ENCODE data around the gene ACSL1. TPM values are rescaled to one million over a fixed set of nuclear protein-coding genes. Genes with fewer than 3 reads are reported as not detected.

The ACSL1 gene
- total and polyA plus RNA-seq, 2 donors from 2014 or later = 98.1 to 322 TPM

GRCh38 chr4:184850431-184851199, 24.8 kb upstream of the ACSL1 start:
- intact Hi-C loops (cut with DNase I) = no loop called here
- H3K4me1 ChIP-seq (ENCODE audit: control insufficient read depth in 2 of 3, insufficient read depth in 2 of 3, low read depth in 1 of 3, low read length in 3 of 3) = no peaks in the 10 kb centered on the region
- TF ChIP-seq CTCF (IDR thresholded peaks at IDR 0.05; ENCODE audit: borderline replicate concordance, extremely low read depth, insufficient read depth) = no peak
- no peak for FAIRE-seq
- no peak overlapping the region for H3K27ac ChIP-seq (ENCODE audit: low read depth in 2 of 2, low read length in 2 of 2)
- H3K27me3 ChIP-seq (ENCODE audit: control insufficient read depth, insufficient read depth, low read length) = no peaks in the 10 kb centered on the region
- H3K9ac ChIP-seq (ENCODE audit: low read length in 3 of 3) = no peak overlapping the region
- H3K9me3 ChIP-seq (ENCODE audit: control insufficient read depth in 2 of 3, insufficient read depth in 1 of 3, low read length in 3 of 3) = no peaks in the 10 kb centered on the region
- no peaks in the 10 kb centered on the region for H3K36me3 ChIP-seq (ENCODE audit: control insufficient read depth in 2 of 3, insufficient read depth in 3 of 3, low read length in 3 of 3)
- H3K4me3 ChIP-seq (ENCODE audit: low read length in 3 of 3) = no peak overlapping the region
- DNase-seq = no peak

GRCh38 chr4:184850018-184850417, 24.2 kb upstream of the ACSL1 start:
- intact Hi-C loops (cut with DNase I) = no loop called here
- H3K9ac ChIP-seq (ENCODE audit: low read length in 3 of 3) = no peak overlapping the region
- no peaks in the 10 kb centered on the region for H3K36me3 ChIP-seq (ENCODE audit: control insufficient read depth in 2 of 3, insufficient read depth in 3 of 3, low read length in 3 of 3)
- no peak overlapping the region for H3K4me3 ChIP-seq (ENCODE audit: low read length in 3 of 3)
- no peaks in the 10 kb centered on the region for H3K4me1 ChIP-seq (ENCODE audit: control insufficient read depth in 2 of 3, insufficient read depth in 2 of 3, low read depth in 1 of 3, low read length in 3 of 3)
- no peak overlapping the region for H3K27ac ChIP-seq (ENCODE audit: low read depth in 2 of 2, low read length in 2 of 2)
- TF ChIP-seq CTCF (IDR thresholded peaks at IDR 0.05; ENCODE audit: borderline replicate concordance, extremely low read depth, insufficient read depth) = no peak
- no peaks in the 10 kb centered on the region for H3K27me3 ChIP-seq (ENCODE audit: control insufficient read depth, insufficient read depth, low read length)
- no peaks in the 10 kb centered on the region for H3K9me3 ChIP-seq (ENCODE audit: control insufficient read depth in 2 of 3, insufficient read depth in 1 of 3, low read length in 3 of 3)
- DNase-seq (no peak), FAIRE-seq (no peak)

DNA sequence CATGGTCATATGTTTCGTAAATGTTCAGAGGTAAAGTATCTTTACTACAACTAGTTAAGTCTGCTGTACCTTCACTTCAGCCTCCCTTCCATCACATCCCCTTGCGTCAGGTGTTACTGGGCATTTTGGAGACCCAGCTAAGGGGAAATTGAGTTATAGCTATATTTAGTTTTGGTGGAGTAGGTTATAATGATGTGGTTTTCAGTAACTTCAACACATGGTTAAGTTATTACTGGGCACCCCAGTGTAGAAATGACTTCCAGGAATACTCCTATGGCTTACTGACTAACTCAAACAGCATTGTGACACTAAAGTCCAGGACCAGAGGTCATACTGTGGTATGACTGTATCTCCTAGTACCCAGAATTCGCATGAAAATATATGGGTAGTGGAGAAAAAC, 23.4 kb upstream of the ACSL1 start:
- TF ChIP-seq CTCF (IDR thresholded peaks at IDR 0.05; ENCODE audit: borderline replicate concordance, extremely low read depth, insufficient read depth) = no peak
- intact Hi-C loops (cut with DNase I) = no loop called here
- no peak overlapping the region for H3K27ac ChIP-seq (ENCODE audit: low read depth in 2 of 2, low read length in 2 of 2)
- FAIRE-seq (no peak), DNase-seq (no peak)
- no peaks in the 10 kb centered on the region for H3K9me3 ChIP-seq (ENCODE audit: control insufficient read depth in 2 of 3, insufficient read depth in 1 of 3, low read length in 3 of 3)
- H3K4me3 ChIP-seq (ENCODE audit: low read length in 3 of 3) = no peak overlapping the region
- H3K9ac ChIP-seq (ENCODE audit: low read length in 3 of 3) = no peak overlapping the region
- no peaks in the 10 kb centered on the region for H3K27me3 ChIP-seq (ENCODE audit: control insufficient read depth, insufficient read depth, low read length)
- no peaks in the 10 kb centered on the region for H3K36me3 ChIP-seq (ENCODE audit: control insufficient read depth in 2 of 3, insufficient read depth in 3 of 3, low read length in 3 of 3)
- H3K4me1 ChIP-seq (ENCODE audit: control insufficient read depth in 2 of 3, insufficient read depth in 2 of 3, low read depth in 1 of 3, low read length in 3 of 3) = no peaks in the 10 kb centered on the region

Measured in kidney (tissue), 14 donors.